ENCODE data around the gene STX1B. TPM values are rescaled to one million over a fixed set of nuclear protein-coding genes. Genes with fewer than 3 reads are reported as not detected.
A peak's percentile ranks its signal among the peaks of the same experiment; 100 is the strongest.

STX1B gene
- total RNA-seq, 1 donor from 2014 or later, result 0.32 TPM

DNA sequence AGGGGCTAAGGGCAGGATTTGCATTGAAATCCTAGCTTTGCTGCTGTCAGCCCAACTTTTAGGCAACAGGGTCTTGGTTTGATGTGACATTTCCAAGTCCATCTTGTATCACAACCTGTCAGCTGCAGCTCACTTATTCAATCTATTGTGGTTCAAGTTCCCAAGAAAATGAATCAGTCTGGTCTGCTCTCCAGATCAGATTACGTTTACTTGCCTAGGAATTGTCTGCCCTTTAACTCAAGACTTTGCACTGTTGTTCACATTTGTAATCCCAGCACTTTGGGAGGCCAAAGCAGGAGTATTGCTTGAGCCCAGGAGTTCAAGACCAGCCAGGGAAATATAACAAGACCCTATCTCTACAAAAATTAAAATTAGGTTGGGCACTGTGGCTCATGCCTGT lies 32.9 kb upstream of the STX1B start:
- no peaks in the 10 kb centered on the region for H3K4me1 ChIP-seq
- ATAC-seq (no peak), DNase-seq (no peak)
- H3K9me3 ChIP-seq, result no peaks in the 10 kb centered on the region
- H3K27ac ChIP-seq, result no peak overlapping the region
- intact Hi-C loops (cut with DNase I), result no loop called here
- no peak overlapping the region for H3K4me3 ChIP-seq
- no peaks in the 10 kb centered on the region for H3K27me3 ChIP-seq (ENCODE audit: low read depth)
- TF ChIP-seq, protein P1, sequence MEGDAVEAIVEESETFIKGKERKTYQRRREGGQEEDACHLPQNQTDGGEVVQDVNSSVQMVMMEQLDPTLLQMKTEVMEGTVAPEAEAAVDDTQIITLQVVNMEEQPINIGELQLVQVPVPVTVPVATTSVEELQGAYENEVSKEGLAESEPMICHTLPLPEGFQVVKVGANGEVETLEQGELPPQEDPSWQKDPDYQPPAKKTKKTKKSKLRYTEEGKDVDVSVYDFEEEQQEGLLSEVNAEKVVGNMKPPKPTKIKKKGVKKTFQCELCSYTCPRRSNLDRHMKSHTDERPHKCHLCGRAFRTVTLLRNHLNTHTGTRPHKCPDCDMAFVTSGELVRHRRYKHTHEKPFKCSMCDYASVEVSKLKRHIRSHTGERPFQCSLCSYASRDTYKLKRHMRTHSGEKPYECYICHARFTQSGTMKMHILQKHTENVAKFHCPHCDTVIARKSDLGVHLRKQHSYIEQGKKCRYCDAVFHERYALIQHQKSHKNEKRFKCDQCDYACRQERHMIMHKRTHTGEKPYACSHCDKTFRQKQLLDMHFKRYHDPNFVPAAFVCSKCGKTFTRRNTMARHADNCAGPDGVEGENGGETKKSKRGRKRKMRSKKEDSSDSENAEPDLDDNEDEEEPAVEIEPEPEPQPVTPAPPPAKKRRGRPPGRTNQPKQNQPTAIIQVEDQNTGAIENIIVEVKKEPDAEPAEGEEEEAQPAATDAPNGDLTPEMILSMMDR (IDR thresholded peaks at IDR 0.05), result no peak
- H3K36me3 ChIP-seq, result peaks cover 48% of the 10 kb centered on the region

- ATAC-seq (no peak), DNase-seq (no peak)
- intact Hi-C loops (cut with DNase I), result no loop called here
- Histone ChIP-seq H3K4me3 (no peak overlapping the region), H3K27me3 (ENCODE audit: low read depth) (no peaks in the 10 kb centered on the region), H3K4me1 (no peaks in the 10 kb centered on the region), H3K36me3 (peaks cover 53% of the 10 kb centered on the region), H3K9me3 (no peaks in the 10 kb centered on the region), H3K27ac (no peak overlapping the region)
- TF ChIP-seq, protein P1 (IDR thresholded peaks at IDR 0.05), result no peak
These were observed 32.4 kb upstream of the STX1B start for GRCh38 chr16:31042866-31043265.

DNA sequence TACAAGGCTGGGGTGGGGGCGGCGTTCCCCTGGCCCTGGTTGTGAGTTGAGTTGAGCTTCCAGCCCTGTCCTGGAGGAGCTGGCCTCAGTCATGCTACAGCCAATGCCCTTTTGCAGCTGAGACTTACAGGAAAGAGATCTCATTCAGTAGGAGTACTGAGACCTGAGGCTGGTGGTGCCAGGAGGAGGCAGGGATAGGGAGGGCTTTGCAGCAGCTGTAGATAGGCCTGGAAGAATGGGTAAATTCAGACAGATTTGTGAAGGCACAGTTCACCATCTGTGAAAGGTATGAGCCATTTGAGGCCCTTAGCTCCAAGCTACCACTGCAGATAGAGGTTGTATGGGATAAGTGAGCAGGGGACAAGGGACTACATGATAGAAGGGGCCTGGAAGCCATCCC lies 28.6 kb upstream of the STX1B start:
- TF ChIP-seq, protein P1 (IDR thresholded peaks at IDR 0.05), result no peak
- no peak for ATAC-seq
- peaks cover 81% of the 10 kb centered on the region for H3K36me3 ChIP-seq

GRCh38 chr16:31036691-31037090 lies 26.3 kb upstream of the STX1B start:
- H3K27me3 ChIP-seq (ENCODE audit: low read depth), result no peaks in the 10 kb centered on the region
- H3K27ac ChIP-seq, result no peak overlapping the region
- peaks cover 34% of the 10 kb centered on the region for H3K4me1 ChIP-seq
- H3K36me3 ChIP-seq, result peaks cover 64% of the 10 kb centered on the region
- no peaks in the 10 kb centered on the region for H3K9me3 ChIP-seq
- ATAC-seq (no peak), DNase-seq (no peak)
- TF ChIP-seq, protein P1 (IDR thresholded peaks at IDR 0.05), result no peak
- no peak overlapping the region for H3K4me3 ChIP-seq
- intact Hi-C loops (cut with DNase I), result no loop called here

More for the DNA sequence above, 28.6 kb upstream of the STX1B start:
- H3K4me3 ChIP-seq, result no peak overlapping the region
- intact Hi-C loops (cut with DNase I), result no loop called here
- H3K4me1 ChIP-seq, result peaks cover 24% of the 10 kb centered on the region
- no peaks in the 10 kb centered on the region for H3K27me3 ChIP-seq (ENCODE audit: low read depth)
- no peak overlapping the region for H3K27ac ChIP-seq
- H3K9me3 ChIP-seq, result no peaks in the 10 kb centered on the region
- DNase-seq, result no peak

GRCh38 chr16:31033709-31034492 lies 23.5 kb upstream of the STX1B start:
- H3K9me3 ChIP-seq, result no peaks in the 10 kb centered on the region
- H3K4me3 ChIP-seq, result peak overlapping the region; percentile 95
- no peaks in the 10 kb centered on the region for H3K27me3 ChIP-seq (ENCODE audit: low read depth)
- H3K36me3 ChIP-seq, result peaks cover 38% of the 10 kb centered on the region
- H3K4me1 ChIP-seq, result peaks cover 36% of the 10 kb centered on the region
- intact Hi-C loops (cut with DNase I), result no loop called here
- TF ChIP-seq, protein P1 (IDR thresholded peaks at IDR 0.05), result no peak
- DNase-seq (peak; percentile 94), ATAC-seq (peak; percentile 87 to 91)
- peak overlapping the region; percentile 93 for H3K27ac ChIP-seq

Data from lower lobe of right lung (tissue), 2 donors.